Activated naive CD4-positive, alpha-beta T cell treated with anti-CD3 and anti-CD28 coated beads for 36 hours (primary cell): ENCODE results near the gene TTLL11. TPM values are rescaled to one million over a fixed set of nuclear protein-coding genes. Genes with fewer than 3 reads are reported as not detected.

Experiments
- CTCF ChIA-PET: fragments of 350-600 bp; sonication (Branson Sonifier 250); formaldehyde crosslinking; loops from one replicate; lab custom pipeline; 2021; ENCODE audit warnings: antibody characterized with exemption; lab: Charles Lee
- DNase-seq: peaks from one replicate; pipeline ENCODE4 v3.0.0-alpha.2; 2020
- H3K27ac Mint-ChIP-seq: one replicate; pipeline ENCODE4 v1.8.0; 2021; ENCODE audit warnings: mild to moderate bottlenecking, mixed read lengths
- H3K27me3 Mint-ChIP-seq: one replicate; pipeline ENCODE4 v1.8.0; 2021; ENCODE audit warnings: low read depth, mixed read lengths
- H3K36me3 Mint-ChIP-seq: one replicate; pipeline ENCODE4 v1.8.0; 2021; ENCODE audit warnings: low read depth, mixed read lengths
- H3K4me1 Mint-ChIP-seq: one replicate; pipeline ENCODE4 v1.8.0; 2021; ENCODE audit warnings: low read depth, mixed read lengths
- H3K4me3 Mint-ChIP-seq: one replicate; pipeline ENCODE4 v1.8.0; 2021; ENCODE audit warnings: mild to moderate bottlenecking, moderate library complexity, mixed read lengths
- H3K9me3 Mint-ChIP-seq: one replicate; pipeline ENCODE4 v1.8.0; 2021; ENCODE audit warnings: mixed read lengths
- intact Hi-C: fragments of 100-400 bp; cut with micrococcal nuclease; formaldehyde crosslinking; loops from one replicate; pipeline ENCODE4 v1.15.1; 2023
- total RNA-seq, 2 experiments: library from RNA; stranded (reverse); gene quantifications; one replicate each; pipeline ENCODE4 v1.2.3, GENCODE V29; 2021

The TTLL11 gene
- total RNA-seq, 2 experiments from 2014 or later: 0.84 to 0.86 TPM

DNA sequence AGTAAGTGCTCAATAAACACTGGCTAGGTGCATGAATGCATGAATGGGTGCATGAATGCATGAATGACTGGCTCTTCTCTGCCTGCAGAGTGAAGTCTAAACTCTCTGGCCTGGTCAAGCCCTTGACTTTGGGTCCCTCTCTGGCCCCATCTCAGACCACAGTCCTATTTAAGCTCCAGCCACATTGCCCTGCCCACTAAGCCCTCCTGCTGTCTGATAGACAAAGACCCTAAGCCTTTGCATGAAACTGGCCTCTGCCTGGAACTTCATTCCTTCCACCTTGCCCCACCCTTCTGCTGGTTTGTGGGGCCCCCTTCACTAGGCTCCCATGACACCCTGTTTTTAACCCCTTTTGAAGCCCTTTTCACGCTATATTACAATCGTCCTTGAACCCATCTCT lies 202.4 kb downstream of the TTLL11 start:
- peaks cover 3% of the 10 kb centered on the region for H3K4me1 Mint-ChIP-seq
- no peak for DNase-seq
- intact Hi-C loops: no loop called here
- no peak overlapping the region for H3K4me3 Mint-ChIP-seq
- H3K9me3 Mint-ChIP-seq: peaks cover 2% of the 10 kb centered on the region
- H3K27ac Mint-ChIP-seq: no peak overlapping the region
- CTCF ChIA-PET: no interaction called here
- H3K27me3 Mint-ChIP-seq: no peaks in the 10 kb centered on the region
- H3K36me3 Mint-ChIP-seq: peaks cover 1% of the 10 kb centered on the region

DNA sequence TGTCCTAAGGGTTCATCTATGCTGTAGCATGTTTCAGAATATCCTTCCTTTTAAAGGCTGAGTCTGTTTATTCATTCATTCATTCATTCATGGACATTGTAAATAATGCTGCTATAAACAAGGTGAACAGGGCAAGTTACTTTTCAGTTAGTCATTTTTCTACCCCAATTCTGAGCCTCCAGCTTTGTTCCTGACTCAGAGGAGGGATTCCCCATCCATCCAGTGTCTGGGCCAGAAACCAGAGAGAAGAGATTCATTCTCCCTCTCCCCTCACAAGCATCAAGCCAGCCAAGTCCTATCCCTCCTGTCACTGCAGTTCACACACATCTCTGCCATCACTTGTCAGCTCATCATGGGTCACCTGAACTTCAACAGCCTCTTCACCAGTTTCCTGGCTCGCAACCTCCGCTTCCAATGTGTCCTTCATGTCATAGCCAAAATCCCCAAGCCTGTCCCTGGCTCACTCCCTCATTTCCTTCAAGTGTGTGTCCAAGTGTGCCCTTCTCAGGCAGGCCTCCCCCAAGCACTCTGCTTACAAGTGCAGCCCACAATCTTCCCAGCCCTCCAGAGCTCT lies 203.0 kb downstream of the TTLL11 start:
- DNase-seq: no peak
- CTCF ChIA-PET: no interaction called here
- Mint-ChIP-seq H3K4me3 (no peak overlapping the region), H3K36me3 (peaks cover 1% of the 10 kb centered on the region), H3K27ac (no peak overlapping the region), H3K27me3 (no peaks in the 10 kb centered on the region), H3K9me3 (peaks cover 2% of the 10 kb centered on the region), H3K4me1 (peaks cover 3% of the 10 kb centered on the region)
- intact Hi-C loops: no loop called here

- no peak for DNase-seq
- intact Hi-C loops: no loop called here
- Mint-ChIP-seq H3K36me3 (no peaks in the 10 kb centered on the region), H3K9me3 (no peaks in the 10 kb centered on the region), H3K4me1 (peaks cover 3% of the 10 kb centered on the region), H3K27me3 (no peaks in the 10 kb centered on the region), H3K4me3 (no peak overlapping the region), H3K27ac (no peak overlapping the region)
- CTCF ChIA-PET: interaction anchor here (1.5 kb wide), 1 partner anchor 201 kb away, joined by 4 read pairs; no protein-coding TSS in a partner anchor
Observed at GRCh38 chr9:121888438-121888775, 204.7 kb downstream of the TTLL11 start.

DNA sequence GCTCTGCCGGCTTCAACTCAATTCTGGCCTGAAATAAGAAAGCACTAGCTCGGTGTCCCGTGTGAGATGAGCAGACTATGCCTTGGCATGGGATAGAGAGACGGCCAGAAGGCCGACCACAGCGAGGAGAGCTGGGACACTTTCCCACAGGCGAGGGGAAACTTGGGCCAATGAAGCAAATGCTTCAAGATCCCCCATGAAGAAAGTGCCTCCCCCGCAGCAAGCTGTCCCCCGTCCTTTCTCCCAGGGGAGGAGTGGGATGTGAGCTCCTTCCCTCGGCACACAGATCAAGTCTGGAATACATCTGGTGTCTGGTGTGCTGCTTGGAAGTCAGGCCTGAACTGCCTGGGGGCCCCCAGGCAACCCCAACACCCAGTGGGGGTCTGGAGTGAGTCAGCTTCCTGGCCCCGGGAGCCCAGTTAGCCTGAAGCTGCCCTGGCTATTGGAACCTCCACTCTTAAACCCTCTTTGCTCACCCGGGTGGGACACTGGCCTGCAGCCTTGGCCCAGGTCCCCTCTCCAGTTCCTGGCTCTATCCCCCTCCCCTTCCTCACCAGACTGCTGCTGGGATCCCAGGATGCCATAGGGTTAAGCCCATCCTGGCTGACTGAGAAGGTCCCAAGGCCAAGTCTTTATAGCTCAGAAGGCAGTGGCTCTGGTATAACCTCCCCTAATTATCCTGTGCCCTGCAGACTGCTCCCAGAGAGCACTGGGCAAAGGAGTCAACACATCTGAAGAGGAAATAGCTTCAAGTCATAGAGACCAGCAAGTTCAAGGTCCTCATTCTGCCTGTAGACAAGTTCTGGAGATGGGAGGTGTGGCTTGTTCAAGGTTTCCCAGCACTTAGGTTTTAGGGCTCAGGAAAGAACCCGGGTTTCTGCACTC lies 205.3 kb downstream of the TTLL11 start:
- Mint-ChIP-seq H3K27me3 (no peaks in the 10 kb centered on the region), H3K4me1 (peaks cover 3% of the 10 kb centered on the region), H3K4me3 (no peak overlapping the region), H3K27ac (no peak overlapping the region), H3K36me3 (no peaks in the 10 kb centered on the region), H3K9me3 (no peaks in the 10 kb centered on the region)
- intact Hi-C loops: no loop called here
- CTCF ChIA-PET: interaction anchor here (1.5 kb wide), 1 partner anchor 201 kb away, joined by 4 read pairs; no protein-coding TSS in a partner anchor
- DNase-seq: no peak

- Mint-ChIP-seq H3K4me3 (no peak overlapping the region), H3K27me3 (no peaks in the 10 kb centered on the region), H3K4me1 (peaks cover 3% of the 10 kb centered on the region), H3K36me3 (no peaks in the 10 kb centered on the region), H3K27ac (no peak overlapping the region), H3K9me3 (no peaks in the 10 kb centered on the region)
- CTCF ChIA-PET: interaction anchor here (1.5 kb wide), 1 partner anchor 200 kb away, joined by 4 read pairs; no protein-coding TSS in a partner anchor
- intact Hi-C loops: no loop called here
- DNase-seq: no peak
Observed at GRCh38 chr9:121886759-121887485, 206.2 kb downstream of the TTLL11 start.

GRCh38 chr9:121885345-121885901 lies 207.7 kb downstream of the TTLL11 start:
- Mint-ChIP-seq H3K9me3 (no peaks in the 10 kb centered on the region), H3K27ac (no peak overlapping the region), H3K4me3 (no peak overlapping the region), H3K27me3 (no peaks in the 10 kb centered on the region), H3K36me3 (no peaks in the 10 kb centered on the region), H3K4me1 (peaks cover 3% of the 10 kb centered on the region)
- intact Hi-C loops: no loop called here
- CTCF ChIA-PET: no interaction called here
- no peak for DNase-seq

DNA sequence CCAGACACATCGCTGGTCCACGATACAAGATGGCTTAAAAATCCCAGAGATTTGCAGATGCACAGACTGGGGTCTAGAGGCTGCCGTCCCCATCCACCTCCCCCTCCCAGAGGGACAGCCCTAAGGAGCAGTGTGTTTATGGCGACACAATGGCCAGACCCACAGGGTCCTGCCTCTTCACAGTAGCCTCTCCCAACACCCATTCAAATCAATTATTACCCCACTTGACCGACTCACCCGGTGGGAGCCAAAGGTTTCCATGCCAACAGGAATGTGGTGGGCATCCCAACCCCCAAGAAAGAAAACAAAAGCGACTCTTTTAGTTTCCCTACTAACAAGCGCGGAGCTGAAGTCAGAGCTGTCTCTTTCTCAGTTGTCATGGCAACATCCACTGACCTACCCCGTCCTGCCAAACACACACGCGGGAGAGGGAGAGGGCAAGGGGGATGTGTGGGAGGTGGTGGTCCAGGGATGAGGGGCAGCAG lies 209.0 kb downstream of the TTLL11 start:
- no peak overlapping the region for H3K4me3 Mint-ChIP-seq
- H3K9me3 Mint-ChIP-seq: no peaks in the 10 kb centered on the region
- intact Hi-C loops: no loop called here
- H3K27me3 Mint-ChIP-seq: no peaks in the 10 kb centered on the region
- no peaks in the 10 kb centered on the region for H3K36me3 Mint-ChIP-seq
- no peak overlapping the region for H3K27ac Mint-ChIP-seq
- DNase-seq: no peak
- CTCF ChIA-PET: no interaction called here
- H3K4me1 Mint-ChIP-seq: no peaks in the 10 kb centered on the region

DNA sequence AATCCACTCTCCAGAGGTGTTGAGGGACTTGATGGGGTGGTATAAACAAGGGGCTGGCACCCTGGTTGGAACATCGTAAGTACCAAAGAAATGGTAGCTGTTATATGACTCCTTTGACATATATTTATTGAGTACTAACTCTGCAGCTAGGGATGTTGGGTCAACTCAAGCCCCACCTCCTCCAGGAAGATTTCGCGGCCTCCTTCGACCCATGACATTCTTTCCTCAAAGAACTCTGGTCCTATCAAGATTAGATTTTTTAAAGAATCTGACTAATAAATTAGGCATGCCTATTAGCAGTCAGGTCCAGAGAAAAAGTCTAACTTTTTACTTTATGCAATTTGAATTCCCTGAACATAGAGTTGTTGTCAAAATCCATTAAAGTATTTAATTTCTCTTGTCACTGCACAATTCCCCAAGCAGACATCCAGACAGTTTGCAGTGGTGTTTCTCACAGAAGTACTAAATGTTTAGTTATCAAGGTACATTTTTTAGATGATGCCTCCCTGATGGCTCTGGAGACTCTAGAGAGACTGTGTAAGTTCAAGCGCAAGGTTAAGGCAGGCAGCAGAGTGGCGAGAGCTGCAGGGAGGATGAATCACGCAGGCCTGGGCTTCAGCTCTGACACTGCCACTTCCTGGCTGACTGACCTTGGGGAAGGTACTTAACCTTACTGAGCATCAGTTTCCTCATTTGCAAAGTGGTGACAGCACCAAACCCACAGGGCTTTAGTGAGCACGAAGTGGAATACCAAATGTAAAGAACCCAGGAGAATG lies 209.6 kb downstream of the TTLL11 start:
- CTCF ChIA-PET: no interaction called here
- H3K4me3 Mint-ChIP-seq: no peak overlapping the region
- H3K4me1 Mint-ChIP-seq: no peaks in the 10 kb centered on the region
- intact Hi-C loops: no loop called here
- H3K36me3 Mint-ChIP-seq: no peaks in the 10 kb centered on the region
- no peak overlapping the region for H3K27ac Mint-ChIP-seq
- no peak for DNase-seq
- no peaks in the 10 kb centered on the region for H3K27me3 Mint-ChIP-seq
- no peaks in the 10 kb centered on the region for H3K9me3 Mint-ChIP-seq

DNA sequence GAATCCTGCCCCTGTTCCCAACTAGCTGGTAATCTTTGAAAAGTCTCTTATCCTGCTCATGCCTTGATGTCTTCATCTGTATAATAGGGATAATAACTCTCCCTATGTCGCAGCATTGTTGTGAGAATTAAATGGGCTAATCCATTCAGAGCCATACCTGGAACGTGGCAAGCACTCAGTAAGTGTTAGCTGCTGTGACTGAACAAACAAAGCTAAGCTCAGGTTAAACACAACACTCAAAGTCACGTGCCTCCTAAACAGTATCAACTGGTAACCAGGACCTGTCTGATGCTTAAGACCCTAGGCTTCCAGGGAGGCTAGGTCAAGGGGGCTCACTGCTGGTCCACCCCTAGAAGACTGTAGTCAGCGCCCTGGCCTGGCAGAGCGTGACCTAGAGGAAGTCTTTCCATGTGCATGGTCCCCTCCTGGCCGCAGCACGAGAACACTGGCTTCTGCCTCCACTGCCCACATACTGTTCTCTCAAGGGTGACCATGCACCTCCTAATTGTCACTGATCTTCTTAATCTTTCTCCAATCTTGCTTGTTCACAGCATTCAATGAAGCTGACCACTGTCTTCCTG lies 211.1 kb downstream of the TTLL11 start:
- Mint-ChIP-seq H3K36me3 (no peaks in the 10 kb centered on the region), H3K9me3 (no peaks in the 10 kb centered on the region), H3K4me1 (no peaks in the 10 kb centered on the region), H3K27ac (no peak overlapping the region), H3K27me3 (no peaks in the 10 kb centered on the region), H3K4me3 (no peak overlapping the region)
- CTCF ChIA-PET: no interaction called here
- intact Hi-C loops: no loop called here
- no peak for DNase-seq

DNA sequence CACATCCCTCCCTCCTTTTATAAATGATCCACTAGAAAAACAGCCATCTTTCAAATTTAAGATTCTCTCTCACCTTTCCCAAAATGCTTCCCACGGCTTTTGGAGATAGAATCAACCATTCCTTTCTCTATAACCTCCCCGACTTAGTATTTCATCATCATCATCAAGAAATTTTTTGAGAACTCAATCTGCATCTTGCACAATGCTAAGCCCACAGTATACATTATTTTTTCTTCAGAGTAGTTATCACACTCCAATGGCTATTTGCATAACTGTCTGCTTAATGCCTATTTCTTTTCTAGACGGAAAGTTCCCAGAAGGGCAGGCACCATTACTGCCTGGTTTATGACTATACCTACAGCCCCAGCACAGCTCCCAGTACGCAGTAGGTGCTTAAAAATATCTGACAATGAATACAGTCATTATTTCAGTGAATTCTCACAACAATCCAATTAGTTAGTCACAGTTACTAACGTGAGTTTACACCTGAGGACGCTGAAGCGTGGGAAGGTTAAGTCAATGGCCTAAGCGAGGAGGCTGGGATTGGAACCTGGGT lies 212.7 kb downstream of the TTLL11 start:
- Mint-ChIP-seq H3K4me3 (no peak overlapping the region), H3K9me3 (no peaks in the 10 kb centered on the region), H3K27ac (no peak overlapping the region), H3K27me3 (no peaks in the 10 kb centered on the region), H3K36me3 (no peaks in the 10 kb centered on the region), H3K4me1 (no peaks in the 10 kb centered on the region)
- CTCF ChIA-PET: no interaction called here
- no peak for DNase-seq
- intact Hi-C loops: no loop called here

- H3K36me3 Mint-ChIP-seq: no peaks in the 10 kb centered on the region
- CTCF ChIA-PET: interaction anchor here (0.7 kb wide), 1 partner anchor 601 kb away, joined by 3 read pairs; no protein-coding TSS in a partner anchor
- intact Hi-C loops: no loop called here
- H3K4me3 Mint-ChIP-seq: no peak overlapping the region
- no peak overlapping the region for H3K27ac Mint-ChIP-seq
- no peak for DNase-seq
- no peaks in the 10 kb centered on the region for H3K9me3 Mint-ChIP-seq
- H3K27me3 Mint-ChIP-seq: no peaks in the 10 kb centered on the region
- H3K4me1 Mint-ChIP-seq: no peaks in the 10 kb centered on the region
Observed at GRCh38 chr9:121878271-121878822, 214.8 kb downstream of the TTLL11 start.
